SU-DHL-6 (cell line): Measurements from ENCODE around the gene FAM186B.

Experiments
- H2AFZ ChIP-seq: fragments of 200-600 bp; sonication (generic); 2 replicates; pipeline ENCODE4 v1.6.1; 2014; ENCODE audit warnings: low read depth, mild to moderate bottlenecking, moderate library complexity, mixed read lengths, antibody characterized with exemption, low read length; ENCODE audit not compliant: severe bottlenecking
- H3F3A ChIP-seq: fragments of 200-600 bp; shearing (Covaris generic); 2 replicates; pipeline ENCODE4 v1.6.0; 2016; ENCODE audit warnings: antibody characterized with exemption, mild to moderate bottlenecking; ENCODE audit not compliant: insufficient read depth
- H3K27ac ChIP-seq: fragments of 200-600 bp; sonication (generic); 2 replicates; pipeline ENCODE4 v1.5.1; 2016; ENCODE audit warnings: low read depth, mild to moderate bottlenecking, low read length, moderate library complexity, mixed read lengths
- H3K27me3 ChIP-seq: fragments of 200-600 bp; sonication (generic), shearing (Covaris generic); 2 replicates; pipeline ENCODE4 v1.6.0; 2014; ENCODE audit warnings: mild to moderate bottlenecking, low read length
- H3K36me3 ChIP-seq: fragments of 200-600 bp; sonication (generic); 2 replicates; pipeline ENCODE4 v1.6.1; 2014; ENCODE audit warnings: mild to moderate bottlenecking, low read length, mixed read lengths
- H3K4me2 ChIP-seq: fragments of 300-600, 200-600 bp; shearing (Covaris generic), sonication (generic); 2 replicates; pipeline ENCODE4 v1.6.0; 2014; ENCODE audit warnings: low read length, low read depth, mild to moderate bottlenecking; ENCODE audit not compliant: poor library complexity, severe bottlenecking
- H3K4me3 ChIP-seq: fragments of 200-600 bp; sonication (generic); 2 replicates; pipeline ENCODE4 v1.5.1; 2014; ENCODE audit warnings: antibody characterized with exemption, low read length, mild to moderate bottlenecking, mixed read lengths; ENCODE audit not compliant: insufficient read depth, poor library complexity, severe bottlenecking
- H3K79me2 ChIP-seq: fragments of 200-600 bp; sonication (generic); 2 replicates; pipeline ENCODE4 v1.6.1; 2014; ENCODE audit warnings: mild to moderate bottlenecking, low read length, moderate library complexity; ENCODE audit not compliant: insufficient read depth
- H3K9ac ChIP-seq: fragments of 200-600 bp; sonication (generic); 2 replicates; pipeline ENCODE4 v1.7.0; 2014; ENCODE audit warnings: mild to moderate bottlenecking, low read length
- H3K9me2 ChIP-seq: fragments of 200-600 bp; sonication (generic); replicated peaks from 2 replicates; pipeline ENCODE4 v1.6.1; 2014; ENCODE audit warnings: low read length; ENCODE audit not compliant: insufficient read depth
- H3K9me3 ChIP-seq: fragments of 200-600 bp; sonication (generic); 2 replicates; pipeline ENCODE4 v1.6.1; 2014; ENCODE audit warnings: low read length, mixed read lengths; ENCODE audit not compliant: insufficient read depth
- H4K20me1 ChIP-seq: fragments of 200-600 bp; sonication (generic); 2 replicates; pipeline ENCODE4 v1.6.1; 2014; ENCODE audit warnings: low read depth, mild to moderate bottlenecking, antibody characterized with exemption, low read length, moderate library complexity, mixed read lengths
- EZH2phosphoT487 ChIP-seq: fragments of 200-600 bp; sonication (generic), shearing (Covaris generic); conservative IDR thresholded peaks from 2 replicates; pipeline ENCODE4 v1.6.1; 2018; ENCODE audit warnings: mild to moderate bottlenecking, antibody characterized with exemption, low read length, moderate library complexity, mixed read lengths
- TF ChIP-seq, protein P1 (sequence below): fragments of 200-600 bp; sonication (generic); IDR thresholded peaks from one replicate; pipeline ENCODE4 v1.5.1; 2017; ENCODE audit warnings: antibody characterized with exemption, mild to moderate bottlenecking, low read length, moderate library complexity; ENCODE audit not compliant: insufficient read depth, poor library complexity, severe bottlenecking

FAM186B gene

DNA sequence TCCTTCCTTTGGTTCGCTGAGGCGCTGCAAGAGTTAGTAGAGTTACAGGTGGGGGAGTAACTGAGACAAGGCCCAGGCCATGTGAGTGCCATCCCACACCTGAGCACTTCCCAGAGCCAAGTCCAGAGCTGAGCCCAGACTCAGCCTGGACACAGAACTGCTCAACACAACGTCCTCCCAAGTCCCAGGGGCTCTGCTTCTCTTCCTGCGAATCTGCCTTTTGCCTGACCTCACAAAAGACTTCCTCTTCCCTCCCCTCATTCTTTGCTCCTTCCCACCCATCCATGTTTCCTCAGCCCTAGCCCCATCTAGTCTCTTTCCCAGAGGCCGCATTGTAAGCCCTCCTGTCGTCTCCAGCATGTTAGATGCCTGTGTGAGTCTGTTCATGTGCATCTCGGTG, 20.8 kb downstream of the FAM186B start:
- no peak overlapping the region for H3K4me2 ChIP-seq
- H4K20me1 ChIP-seq: no peaks in the 10 kb centered on the region
- H3K27me3 ChIP-seq: no peaks in the 10 kb centered on the region
- no peak overlapping the region for H3K4me3 ChIP-seq
- no peaks in the 10 kb centered on the region for H3K9me2 ChIP-seq
- no peaks in the 10 kb centered on the region for H3F3A ChIP-seq
- peaks cover 4% of the 10 kb centered on the region; the same call in 1 of the 2 replicates for H3K79me2 ChIP-seq
- H3K36me3 ChIP-seq: no peaks in the 10 kb centered on the region
- H3K9ac ChIP-seq: no peak overlapping the region
- no peak overlapping the region for H3K27ac ChIP-seq
- H3K9me3 ChIP-seq: no peaks in the 10 kb centered on the region
- no peak overlapping the region for H2AFZ ChIP-seq
- no peak for TF ChIP-seq EZH2phosphoT487

DNA sequence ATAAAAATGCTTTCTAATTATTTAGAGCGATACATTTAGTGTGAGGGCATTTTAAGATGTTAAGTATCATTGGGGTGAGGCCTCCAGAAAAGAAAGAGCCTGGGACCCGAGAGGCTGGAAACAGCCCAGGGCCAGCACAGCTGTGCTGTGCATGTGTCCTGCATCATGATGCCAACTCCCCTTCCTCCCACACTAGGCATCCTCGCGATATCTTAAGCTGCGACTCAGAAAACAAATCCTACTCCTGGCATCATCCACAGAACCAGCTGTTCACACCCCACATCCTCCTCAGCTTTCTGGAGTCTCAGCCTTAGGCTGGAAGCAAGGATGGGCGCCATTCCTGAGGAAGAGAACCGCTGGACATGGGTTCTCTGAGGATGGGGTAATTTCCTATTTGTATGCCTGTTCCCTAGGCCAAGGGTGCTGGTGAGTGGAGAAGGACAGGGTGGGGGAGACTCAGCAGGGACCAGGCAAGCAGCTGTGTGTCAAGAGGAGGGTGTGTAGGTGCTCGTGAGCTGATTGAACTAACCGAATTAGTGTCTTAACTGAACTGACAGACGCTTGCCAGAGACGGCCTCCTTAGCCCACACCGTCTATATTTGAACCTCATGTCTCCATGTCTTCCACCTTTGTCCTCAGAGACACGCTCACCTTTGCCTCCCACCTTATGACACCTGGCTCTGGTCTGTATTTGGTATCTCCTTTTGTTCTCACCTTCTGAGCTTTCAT, 21.9 kb downstream of the FAM186B start:
- Histone ChIP-seq H4K20me1 (no peaks in the 10 kb centered on the region), H3K4me2 (no peak overlapping the region), H3K9ac (no peak overlapping the region), H2AFZ (no peak overlapping the region), H3K79me2 (peaks cover 4% of the 10 kb centered on the region; the same call in 1 of the 2 replicates), H3K9me2 (no peaks in the 10 kb centered on the region), H3K27me3 (no peaks in the 10 kb centered on the region), H3K36me3 (no peaks in the 10 kb centered on the region), H3K9me3 (no peaks in the 10 kb centered on the region), H3K27ac (no peak overlapping the region), H3K4me3 (no peak overlapping the region), H3F3A (no peaks in the 10 kb centered on the region)
- TF ChIP-seq, protein P1, sequence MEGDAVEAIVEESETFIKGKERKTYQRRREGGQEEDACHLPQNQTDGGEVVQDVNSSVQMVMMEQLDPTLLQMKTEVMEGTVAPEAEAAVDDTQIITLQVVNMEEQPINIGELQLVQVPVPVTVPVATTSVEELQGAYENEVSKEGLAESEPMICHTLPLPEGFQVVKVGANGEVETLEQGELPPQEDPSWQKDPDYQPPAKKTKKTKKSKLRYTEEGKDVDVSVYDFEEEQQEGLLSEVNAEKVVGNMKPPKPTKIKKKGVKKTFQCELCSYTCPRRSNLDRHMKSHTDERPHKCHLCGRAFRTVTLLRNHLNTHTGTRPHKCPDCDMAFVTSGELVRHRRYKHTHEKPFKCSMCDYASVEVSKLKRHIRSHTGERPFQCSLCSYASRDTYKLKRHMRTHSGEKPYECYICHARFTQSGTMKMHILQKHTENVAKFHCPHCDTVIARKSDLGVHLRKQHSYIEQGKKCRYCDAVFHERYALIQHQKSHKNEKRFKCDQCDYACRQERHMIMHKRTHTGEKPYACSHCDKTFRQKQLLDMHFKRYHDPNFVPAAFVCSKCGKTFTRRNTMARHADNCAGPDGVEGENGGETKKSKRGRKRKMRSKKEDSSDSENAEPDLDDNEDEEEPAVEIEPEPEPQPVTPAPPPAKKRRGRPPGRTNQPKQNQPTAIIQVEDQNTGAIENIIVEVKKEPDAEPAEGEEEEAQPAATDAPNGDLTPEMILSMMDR: no peak
- TF ChIP-seq EZH2phosphoT487: no peak

DNA sequence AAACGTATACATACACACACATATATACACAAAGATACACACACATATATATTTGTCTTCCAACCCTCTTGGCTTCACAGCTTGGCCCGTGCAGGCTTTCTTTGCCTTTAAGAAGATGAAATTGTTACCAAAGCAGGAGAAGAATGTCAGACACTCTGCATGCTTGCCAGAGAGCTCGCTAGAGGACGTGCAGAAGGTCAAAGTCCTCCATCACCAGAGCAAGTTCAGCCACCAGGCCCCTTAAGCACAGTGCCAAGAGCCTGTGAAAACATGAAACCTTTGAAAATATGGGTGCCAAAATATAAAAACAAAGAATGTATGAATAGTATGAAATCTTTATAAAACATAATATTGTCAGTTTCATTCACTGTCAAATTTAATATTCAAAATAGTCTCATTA, 22.6 kb downstream of the FAM186B start:
- H3K4me3 ChIP-seq: no peak overlapping the region
- no peak overlapping the region for H3K27ac ChIP-seq
- H3K9me3 ChIP-seq: no peaks in the 10 kb centered on the region
- no peaks in the 10 kb centered on the region for H4K20me1 ChIP-seq
- no peak overlapping the region for H3K9ac ChIP-seq
- H3K79me2 ChIP-seq: peaks cover 4% of the 10 kb centered on the region; the same call in 1 of the 2 replicates
- H3K4me2 ChIP-seq: no peak overlapping the region
- H3F3A ChIP-seq: no peaks in the 10 kb centered on the region
- H3K27me3 ChIP-seq: no peaks in the 10 kb centered on the region
- H2AFZ ChIP-seq: no peak overlapping the region
- no peaks in the 10 kb centered on the region for H3K36me3 ChIP-seq
- H3K9me2 ChIP-seq: no peaks in the 10 kb centered on the region
- no peak for TF ChIP-seq EZH2phosphoT487
- TF ChIP-seq, protein P1: no peak

DNA sequence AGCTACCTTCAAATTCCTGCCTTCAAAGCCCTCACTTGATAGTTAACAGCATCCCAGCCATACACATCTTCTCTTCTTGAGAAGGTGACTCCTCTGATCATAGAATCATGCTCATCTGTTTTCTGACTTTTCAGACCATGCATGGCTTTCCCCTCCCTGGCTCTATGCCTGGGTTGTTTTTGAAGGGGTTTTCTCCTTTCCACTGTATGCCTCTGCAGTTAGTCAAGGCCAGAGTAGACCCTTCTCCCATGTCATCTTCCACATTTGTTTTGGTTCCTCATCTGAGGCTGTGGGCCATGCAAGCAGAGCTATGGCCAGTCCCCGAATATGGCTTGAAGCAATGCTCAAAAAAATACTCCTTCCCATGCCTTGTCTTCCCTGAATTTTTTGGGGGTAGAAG, 23.2 kb downstream of the FAM186B start:
- H2AFZ ChIP-seq: no peak overlapping the region
- TF ChIP-seq, protein P1: no peak
- no peak for TF ChIP-seq EZH2phosphoT487
- H3F3A ChIP-seq: no peaks in the 10 kb centered on the region
- no peak overlapping the region for H3K4me2 ChIP-seq
- H4K20me1 ChIP-seq: no peaks in the 10 kb centered on the region
- no peak overlapping the region for H3K9ac ChIP-seq
- H3K27ac ChIP-seq: no peak overlapping the region
- H3K36me3 ChIP-seq: no peaks in the 10 kb centered on the region
- no peaks in the 10 kb centered on the region for H3K27me3 ChIP-seq
- no peaks in the 10 kb centered on the region for H3K9me2 ChIP-seq
- no peaks in the 10 kb centered on the region for H3K9me3 ChIP-seq
- H3K79me2 ChIP-seq: peaks cover 4% of the 10 kb centered on the region; the same call in 1 of the 2 replicates
- no peak overlapping the region for H3K4me3 ChIP-seq
